Measurements from ENCODE around the gene TNS2.

DNA sequence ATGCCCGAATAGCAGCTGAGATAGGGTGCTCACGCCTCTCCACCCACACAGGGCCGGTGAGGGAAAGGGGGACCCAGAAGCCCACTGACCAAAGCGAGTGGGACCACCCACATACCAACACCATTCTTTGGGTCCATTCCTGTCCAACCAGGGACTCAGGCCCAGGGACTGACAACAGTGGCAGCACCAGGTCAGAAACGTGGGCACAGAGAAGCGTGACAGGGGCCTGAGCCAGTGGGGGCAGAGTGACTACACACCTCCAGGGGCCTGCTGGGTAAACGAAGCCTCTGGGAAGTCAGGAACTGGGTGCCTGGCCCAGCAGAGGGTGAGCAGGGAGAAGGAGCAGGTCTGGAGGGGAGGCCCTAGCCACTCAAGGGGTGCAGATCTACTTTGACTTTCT is 15.6 kb downstream of the TNS2 start:
- TF ChIP-seq SIN3A (IDR thresholded peaks at IDR 0.05; ENCODE audit: borderline replicate concordance, low read depth, low read length): no peak
- TF ChIP-seq, protein P1, sequence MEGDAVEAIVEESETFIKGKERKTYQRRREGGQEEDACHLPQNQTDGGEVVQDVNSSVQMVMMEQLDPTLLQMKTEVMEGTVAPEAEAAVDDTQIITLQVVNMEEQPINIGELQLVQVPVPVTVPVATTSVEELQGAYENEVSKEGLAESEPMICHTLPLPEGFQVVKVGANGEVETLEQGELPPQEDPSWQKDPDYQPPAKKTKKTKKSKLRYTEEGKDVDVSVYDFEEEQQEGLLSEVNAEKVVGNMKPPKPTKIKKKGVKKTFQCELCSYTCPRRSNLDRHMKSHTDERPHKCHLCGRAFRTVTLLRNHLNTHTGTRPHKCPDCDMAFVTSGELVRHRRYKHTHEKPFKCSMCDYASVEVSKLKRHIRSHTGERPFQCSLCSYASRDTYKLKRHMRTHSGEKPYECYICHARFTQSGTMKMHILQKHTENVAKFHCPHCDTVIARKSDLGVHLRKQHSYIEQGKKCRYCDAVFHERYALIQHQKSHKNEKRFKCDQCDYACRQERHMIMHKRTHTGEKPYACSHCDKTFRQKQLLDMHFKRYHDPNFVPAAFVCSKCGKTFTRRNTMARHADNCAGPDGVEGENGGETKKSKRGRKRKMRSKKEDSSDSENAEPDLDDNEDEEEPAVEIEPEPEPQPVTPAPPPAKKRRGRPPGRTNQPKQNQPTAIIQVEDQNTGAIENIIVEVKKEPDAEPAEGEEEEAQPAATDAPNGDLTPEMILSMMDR (IDR thresholded peaks at IDR 0.05): no peak
- TF ChIP-seq RCOR1 (IDR thresholded peaks at IDR 0.05; ENCODE audit: low read length): no peak
- no peak for TF ChIP-seq MXI1 (IDR thresholded peaks at IDR 0.05; ENCODE audit: low read depth, low read length)
- no peak for TF ChIP-seq TAF1 (IDR thresholded peaks at IDR 0.05; ENCODE audit: borderline replicate concordance, low read depth, low read length)
- TF ChIP-seq GABPA (IDR thresholded peaks at IDR 0.05; ENCODE audit: low read depth): no peak
- TF ChIP-seq NFIC (IDR thresholded peaks at IDR 0.05; ENCODE audit: borderline replicate concordance): no peak
- TF ChIP-seq POLR2AphosphoS5 (IDR thresholded peaks at IDR 0.05; ENCODE audit: low read depth, low read length): no peak
- TF ChIP-seq RAD21 (IDR thresholded peaks at IDR 0.05; ENCODE audit: low read length): no peak
- TF ChIP-seq, protein P2, sequence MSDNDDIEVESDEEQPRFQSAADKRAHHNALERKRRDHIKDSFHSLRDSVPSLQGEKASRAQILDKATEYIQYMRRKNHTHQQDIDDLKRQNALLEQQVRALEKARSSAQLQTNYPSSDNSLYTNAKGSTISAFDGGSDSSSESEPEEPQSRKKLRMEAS (IDR thresholded peaks at IDR 0.05; ENCODE audit: low read depth): no peak
- TF ChIP-seq REST (IDR thresholded peaks at IDR 0.05; ENCODE audit: low read depth, low read length): no peak
- no peak for TF ChIP-seq EP300 (IDR thresholded peaks at IDR 0.05; ENCODE audit: borderline replicate concordance in 1 of 2, low read depth in 1 of 2, low read length in 1 of 2)

All from SK-N-SH (cell line).